ENCODE data around the gene CEP128.

CEP128 gene

DNA sequence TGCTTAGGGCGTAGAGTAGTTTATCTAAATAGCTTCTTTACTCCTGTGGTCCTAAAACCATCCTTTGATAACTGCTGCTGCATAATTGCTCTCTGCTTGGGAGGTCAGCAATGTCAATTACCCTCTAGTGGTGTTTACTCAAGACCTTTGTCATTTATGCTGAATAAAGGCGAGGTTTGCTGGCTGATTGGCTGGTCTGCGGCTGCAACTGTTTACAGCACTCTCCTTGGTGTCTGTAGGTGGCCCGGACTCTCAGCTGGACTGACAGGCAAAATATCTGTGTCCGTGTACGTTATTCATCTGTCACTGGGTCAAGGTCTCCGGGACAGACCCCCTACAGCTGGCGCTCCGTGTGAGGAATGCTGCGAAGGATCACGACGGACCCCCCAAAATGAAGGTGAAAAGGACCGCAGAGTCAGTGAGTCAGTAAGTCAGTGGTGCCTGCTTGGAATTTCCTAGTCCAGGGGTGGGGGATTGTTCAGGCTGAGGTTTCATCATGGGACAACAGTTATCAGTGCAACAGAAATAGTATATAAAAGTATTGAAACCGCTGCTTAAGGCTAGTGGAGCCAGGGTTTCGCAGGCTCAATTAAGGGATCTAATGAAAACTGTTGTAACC, 476.9 kb downstream of the CEP128 start:
- DNase-seq, result no peak

DNA sequence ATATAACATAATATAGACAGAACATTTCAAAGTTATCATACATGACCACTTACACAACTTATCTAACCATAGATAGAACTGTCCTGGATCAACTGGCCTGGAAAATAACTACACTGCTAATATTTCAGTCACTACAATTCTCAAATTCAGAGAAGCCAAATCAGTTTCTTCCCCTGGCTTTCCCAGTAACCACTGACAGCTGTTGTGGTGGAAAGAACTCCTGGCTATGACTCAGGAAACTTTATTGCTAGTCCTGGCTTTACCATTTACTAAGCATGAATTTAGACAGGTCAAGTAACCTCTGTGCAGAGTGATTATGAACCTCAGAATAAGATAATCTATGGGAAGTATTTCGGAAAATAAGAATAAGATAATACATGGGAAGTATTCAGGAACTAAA, 485.3 kb downstream of the CEP128 start:
- DNase-seq, result no peak

GRCh38 chr14:80455031-80455430, 486.5 kb downstream of the CEP128 start:
- DNase-seq, result no peak

GRCh38 chr14:80448267-80448666, 493.3 kb downstream of the CEP128 start:
- DNase-seq, result no peak

DNA sequence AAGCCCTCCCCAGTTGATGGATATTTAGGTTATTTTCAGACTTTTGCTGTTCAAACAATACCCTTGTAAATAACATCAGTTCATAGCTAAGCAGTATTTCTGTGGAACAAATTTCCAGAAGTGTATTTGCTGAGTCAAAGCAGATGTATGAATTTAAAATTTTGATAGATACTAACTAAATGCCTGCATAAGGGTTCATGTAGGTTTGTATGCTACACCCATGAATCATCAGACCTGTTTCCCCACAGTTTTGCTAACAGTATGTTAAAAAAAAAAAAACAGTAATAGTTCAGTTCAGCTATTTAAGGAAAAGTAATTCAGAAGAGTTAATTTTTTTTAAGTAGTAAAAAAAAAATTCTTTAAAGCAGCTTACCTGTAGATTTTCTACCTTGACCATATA, 494.1 kb downstream of the CEP128 start:
- no peak for DNase-seq
